Loucy (cell line): ENCODE data around the gene MBNL1.

ENCODE experiments used
- CTCF ChIP-seq: fragments of 200-600 bp; sonication (generic); conservative IDR thresholded peaks from 2 replicates; pipeline ENCODE4 v1.5.1; 2014; ENCODE audit warnings: mild to moderate bottlenecking, antibody characterized with exemption, low read length
- EZH2phosphoT487 ChIP-seq: fragments of 200-600 bp; IDR thresholded peaks from 2 replicates; pipeline ENCODE4 v1.6.1; 2018; ENCODE audit warnings: antibody characterized with exemption, mild to moderate bottlenecking, moderate library complexity, borderline replicate concordance

GRCh38 chr3:152390647-152391046 lies 121.9 kb downstream of the MBNL1 start:
- no peak for TF ChIP-seq CTCF
- no peak for TF ChIP-seq EZH2phosphoT487
